ENCODE data around the gene FRMD4A. TPM values are rescaled to one million over a fixed set of nuclear protein-coding genes. Genes with fewer than 3 reads are reported as not detected.
"Not testable (repeated sequence)": the region's sequence is repeated elsewhere in the genome, so short reads cannot be mapped to it uniquely, and the experiment has no call there.

Gene FRMD4A
- total RNA-seq, 1 experiment from 2014 or later = not detected

GRCh38 chr10:14062528-14063260 is 268.0 kb downstream of the FRMD4A start:
- Histone ChIP-seq H4K20me1 (ENCODE audit: insufficient read depth, low read depth, low read length) (no peaks in the 10 kb centered on the region), H3K27me3 (ENCODE audit: low read length) (no peaks in the 10 kb centered on the region), H3K4me1 (ENCODE audit: low read length) (no peaks in the 10 kb centered on the region), H3K9me3 (ENCODE audit: low read length) (no peaks in the 10 kb centered on the region), H3K79me2 (ENCODE audit: low read length) (no peaks in the 10 kb centered on the region), H3K27ac (ENCODE audit: low read length) (no peak overlapping the region), H3K9me2 (replicated peaks; ENCODE audit: insufficient read depth, low read length) (no peaks in the 10 kb centered on the region), H3K4me3 (ENCODE audit: low read length) (no peak overlapping the region), H2AFZ (ENCODE audit: low read length) (no peak overlapping the region), H3K9ac (ENCODE audit: low read length) (no peak overlapping the region), H3K36me3 (ENCODE audit: insufficient read depth, low read length) (no peaks in the 10 kb centered on the region), H3K4me2 (ENCODE audit: low read depth, low read length, poor library complexity, severe bottlenecking) (no peak overlapping the region)
- DNase-seq = no peak

- Histone ChIP-seq H3K9ac (ENCODE audit: low read length) (no peak overlapping the region), H3K9me3 (ENCODE audit: low read length) (no peaks in the 10 kb centered on the region), H3K79me2 (ENCODE audit: low read length) (no peaks in the 10 kb centered on the region), H3K27ac (ENCODE audit: low read length) (no peak overlapping the region), H3K4me3 (ENCODE audit: low read length) (no peak overlapping the region), H3K27me3 (ENCODE audit: low read length) (no peaks in the 10 kb centered on the region), H3K36me3 (ENCODE audit: insufficient read depth, low read length) (no peaks in the 10 kb centered on the region), H3K4me2 (ENCODE audit: low read depth, low read length, poor library complexity, severe bottlenecking) (no peak overlapping the region), H3K4me1 (ENCODE audit: low read length) (no peaks in the 10 kb centered on the region), H3K9me2 (replicated peaks; ENCODE audit: insufficient read depth, low read length) (no peaks in the 10 kb centered on the region), H2AFZ (ENCODE audit: low read length) (no peak overlapping the region), H4K20me1 (ENCODE audit: insufficient read depth, low read depth, low read length) (no peaks in the 10 kb centered on the region)
- no peak for DNase-seq
These were observed 270.2 kb downstream of the FRMD4A start for GRCh38 chr10:14060320-14061070.

- H4K20me1 ChIP-seq (ENCODE audit: insufficient read depth, low read depth, low read length) = no peaks in the 10 kb centered on the region
- no peak overlapping the region for H3K4me2 ChIP-seq (ENCODE audit: low read depth, low read length, poor library complexity, severe bottlenecking)
- H3K79me2 ChIP-seq (ENCODE audit: low read length) = no peaks in the 10 kb centered on the region
- no peak overlapping the region for H3K9ac ChIP-seq (ENCODE audit: low read length)
- H3K36me3 ChIP-seq (ENCODE audit: insufficient read depth, low read length) = no peaks in the 10 kb centered on the region
- H3K9me2 ChIP-seq (replicated peaks; ENCODE audit: insufficient read depth, low read length) = no peaks in the 10 kb centered on the region
- H3K4me3 ChIP-seq (ENCODE audit: low read length) = no peak overlapping the region
- no peak for DNase-seq
- no peaks in the 10 kb centered on the region for H3K9me3 ChIP-seq (ENCODE audit: low read length)
- H2AFZ ChIP-seq (ENCODE audit: low read length) = no peak overlapping the region
- H3K4me1 ChIP-seq (ENCODE audit: low read length) = no peaks in the 10 kb centered on the region
- no peaks in the 10 kb centered on the region for H3K27me3 ChIP-seq (ENCODE audit: low read length)
- no peak overlapping the region for H3K27ac ChIP-seq (ENCODE audit: low read length)
These were observed 274.0 kb downstream of the FRMD4A start for GRCh38 chr10:14056610-14057332.

GRCh38 chr10:14052931-14053330 is 277.8 kb downstream of the FRMD4A start:
- Histone ChIP-seq H3K36me3 (ENCODE audit: insufficient read depth, low read length) (no peaks in the 10 kb centered on the region), H3K9ac (ENCODE audit: low read length) (no peak overlapping the region), H3K27me3 (ENCODE audit: low read length) (no peaks in the 10 kb centered on the region), H3K4me1 (ENCODE audit: low read length) (no peaks in the 10 kb centered on the region), H2AFZ (ENCODE audit: low read length) (no peak overlapping the region), H3K79me2 (ENCODE audit: low read length) (no peaks in the 10 kb centered on the region), H3K4me2 (ENCODE audit: low read depth, low read length, poor library complexity, severe bottlenecking) (no peak overlapping the region), H3K27ac (ENCODE audit: low read length) (no peak overlapping the region), H3K4me3 (ENCODE audit: low read length) (no peak overlapping the region), H3K9me3 (ENCODE audit: low read length) (no peaks in the 10 kb centered on the region), H3K9me2 (replicated peaks; ENCODE audit: insufficient read depth, low read length) (no peaks in the 10 kb centered on the region), H4K20me1 (ENCODE audit: insufficient read depth, low read depth, low read length) (no peaks in the 10 kb centered on the region)
- no peak for DNase-seq

GRCh38 chr10:14050598-14050997 is 280.1 kb downstream of the FRMD4A start:
- Histone ChIP-seq H3K36me3 (ENCODE audit: insufficient read depth, low read length) (no peaks in the 10 kb centered on the region), H4K20me1 (ENCODE audit: insufficient read depth, low read depth, low read length) (no peaks in the 10 kb centered on the region), H3K9me2 (replicated peaks; ENCODE audit: insufficient read depth, low read length) (no peaks in the 10 kb centered on the region), H3K27ac (ENCODE audit: low read length) (no peak overlapping the region), H3K79me2 (ENCODE audit: low read length) (no peaks in the 10 kb centered on the region), H3K4me1 (ENCODE audit: low read length) (no peaks in the 10 kb centered on the region), H3K4me3 (ENCODE audit: low read length) (no peak overlapping the region), H3K9ac (ENCODE audit: low read length) (no peak overlapping the region), H3K9me3 (ENCODE audit: low read length) (no peaks in the 10 kb centered on the region), H3K4me2 (ENCODE audit: low read depth, low read length, poor library complexity, severe bottlenecking) (no peak overlapping the region), H2AFZ (ENCODE audit: low read length) (no peak overlapping the region), H3K27me3 (ENCODE audit: low read length) (no peaks in the 10 kb centered on the region)
- DNase-seq = no peak

- Histone ChIP-seq H3K4me1 (ENCODE audit: low read length) (no peaks in the 10 kb centered on the region), H3K36me3 (ENCODE audit: insufficient read depth, low read length) (no peaks in the 10 kb centered on the region), H3K9ac (ENCODE audit: low read length) (no peak overlapping the region), H4K20me1 (ENCODE audit: insufficient read depth, low read depth, low read length) (no peaks in the 10 kb centered on the region), H3K79me2 (ENCODE audit: low read length) (no peaks in the 10 kb centered on the region), H3K9me3 (ENCODE audit: low read length) (no peaks in the 10 kb centered on the region), H2AFZ (ENCODE audit: low read length) (no peak overlapping the region), H3K27ac (ENCODE audit: low read length) (no peak overlapping the region), H3K9me2 (replicated peaks; ENCODE audit: insufficient read depth, low read length) (no peaks in the 10 kb centered on the region), H3K4me3 (ENCODE audit: low read length) (no peak overlapping the region), H3K4me2 (ENCODE audit: low read depth, low read length, poor library complexity, severe bottlenecking) (no peak overlapping the region), H3K27me3 (ENCODE audit: low read length) (no peaks in the 10 kb centered on the region)
- DNase-seq = no peak
These were observed 281.7 kb downstream of the FRMD4A start for GRCh38 chr10:14048930-14049613.

GRCh38 chr10:14047431-14047830 is 283.3 kb downstream of the FRMD4A start:
- Histone ChIP-seq H3K9me3 (ENCODE audit: low read length) (no peaks in the 10 kb centered on the region), H3K79me2 (ENCODE audit: low read length) (no peaks in the 10 kb centered on the region), H3K27ac (ENCODE audit: low read length) (no peak overlapping the region), H3K4me3 (ENCODE audit: low read length) (no peak overlapping the region), H3K27me3 (ENCODE audit: low read length) (no peaks in the 10 kb centered on the region), H2AFZ (ENCODE audit: low read length) (no peak overlapping the region), H3K4me1 (ENCODE audit: low read length) (no peaks in the 10 kb centered on the region), H3K9ac (ENCODE audit: low read length) (no peak overlapping the region), H3K4me2 (ENCODE audit: low read depth, low read length, poor library complexity, severe bottlenecking) (no peak overlapping the region), H3K9me2 (replicated peaks; ENCODE audit: insufficient read depth, low read length) (no peaks in the 10 kb centered on the region), H4K20me1 (ENCODE audit: insufficient read depth, low read depth, low read length) (no peaks in the 10 kb centered on the region), H3K36me3 (ENCODE audit: insufficient read depth, low read length) (no peaks in the 10 kb centered on the region)
- no peak for DNase-seq

- H3K79me2 ChIP-seq (ENCODE audit: low read length); H3K27me3 ChIP-seq (ENCODE audit: low read length); H3K4me3 ChIP-seq (ENCODE audit: low read length); H3K4me1 ChIP-seq (ENCODE audit: low read length); H4K20me1 ChIP-seq (ENCODE audit: insufficient read depth, low read depth, low read length); DNase-seq; H3K27ac ChIP-seq (ENCODE audit: low read length); H3K9me2 ChIP-seq (replicated peaks; ENCODE audit: insufficient read depth, low read length); H3K4me2 ChIP-seq (ENCODE audit: low read depth, low read length, poor library complexity, severe bottlenecking); H3K36me3 ChIP-seq (ENCODE audit: insufficient read depth, low read length); H3K9ac ChIP-seq (ENCODE audit: low read length); H3K9me3 ChIP-seq (ENCODE audit: low read length); H2AFZ ChIP-seq (ENCODE audit: low read length): not testable (repeated sequence)
These were observed 288.7 kb downstream of the FRMD4A start for GRCh38 chr10:14042051-14042450.

Measured in Karpas-422 (cell line).